ENCODE data around the gene DCDC2C.

DNA sequence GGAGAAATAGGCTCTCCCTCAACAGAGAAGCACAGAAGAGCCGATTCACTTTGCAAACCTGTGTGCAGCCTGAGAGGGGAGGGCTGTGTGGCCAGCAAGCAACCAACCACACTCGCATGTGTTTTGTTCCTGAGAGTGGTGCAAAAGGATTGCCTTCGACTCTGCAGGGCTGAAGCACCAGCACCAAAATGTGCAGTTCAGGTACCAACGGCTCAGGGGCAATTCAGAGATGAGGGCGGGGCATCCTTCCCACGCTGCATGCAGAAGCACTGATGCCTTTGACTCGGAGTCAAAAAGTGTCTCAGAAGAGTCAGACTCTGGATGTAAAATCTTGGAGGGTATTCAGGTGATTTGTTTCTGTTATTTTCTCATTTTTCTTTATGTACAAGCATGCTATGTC is 55.5 kb downstream of the DCDC2C start:
- no peak for TF ChIP-seq POLR2A (IDR thresholded peaks at IDR 0.05; ENCODE audit: low read depth, low read length)
- TF ChIP-seq, protein P1, sequence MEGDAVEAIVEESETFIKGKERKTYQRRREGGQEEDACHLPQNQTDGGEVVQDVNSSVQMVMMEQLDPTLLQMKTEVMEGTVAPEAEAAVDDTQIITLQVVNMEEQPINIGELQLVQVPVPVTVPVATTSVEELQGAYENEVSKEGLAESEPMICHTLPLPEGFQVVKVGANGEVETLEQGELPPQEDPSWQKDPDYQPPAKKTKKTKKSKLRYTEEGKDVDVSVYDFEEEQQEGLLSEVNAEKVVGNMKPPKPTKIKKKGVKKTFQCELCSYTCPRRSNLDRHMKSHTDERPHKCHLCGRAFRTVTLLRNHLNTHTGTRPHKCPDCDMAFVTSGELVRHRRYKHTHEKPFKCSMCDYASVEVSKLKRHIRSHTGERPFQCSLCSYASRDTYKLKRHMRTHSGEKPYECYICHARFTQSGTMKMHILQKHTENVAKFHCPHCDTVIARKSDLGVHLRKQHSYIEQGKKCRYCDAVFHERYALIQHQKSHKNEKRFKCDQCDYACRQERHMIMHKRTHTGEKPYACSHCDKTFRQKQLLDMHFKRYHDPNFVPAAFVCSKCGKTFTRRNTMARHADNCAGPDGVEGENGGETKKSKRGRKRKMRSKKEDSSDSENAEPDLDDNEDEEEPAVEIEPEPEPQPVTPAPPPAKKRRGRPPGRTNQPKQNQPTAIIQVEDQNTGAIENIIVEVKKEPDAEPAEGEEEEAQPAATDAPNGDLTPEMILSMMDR (IDR thresholded peaks at IDR 0.05; ENCODE audit: extremely low read depth in 1 of 2, insufficient read depth in 1 of 2, low read depth in 1 of 2, low read length in 2 of 2): no peak
- no peak for TF ChIP-seq POLR2AphosphoS5 (IDR thresholded peaks at IDR 0.05; ENCODE audit: insufficient read depth, low read depth, low read length)
- no peak for TF ChIP-seq EZH2 (IDR thresholded peaks at IDR 0.05; ENCODE audit: borderline replicate concordance, low read depth, low read length, severe bottlenecking)
- no peak for TF ChIP-seq MYC (IDR thresholded peaks at IDR 0.05; ENCODE audit: low read depth, low read length)
- TF ChIP-seq JUN (IDR thresholded peaks at IDR 0.05; ENCODE audit: borderline replicate concordance, insufficient read depth, insufficient read length, low read depth): no peak
